B cell (primary cell): Measurements from ENCODE around the gene LZTS2.

Source experiments
- EZH2 ChIP-seq: IDR thresholded peaks from 2 replicates; pipeline ENCODE4 v1.6.1; 2012; ENCODE audit warnings: borderline replicate concordance, low read depth, mild to moderate bottlenecking, moderate library complexity, low read length; ENCODE audit not compliant: insufficient read depth, poor library complexity, severe bottlenecking
- TF ChIP-seq, protein P1 (sequence below): fragments of 200-600 bp; IDR thresholded peaks from one replicate; pipeline ENCODE4 v1.8.0; 2022; ENCODE audit warnings: antibody characterized with exemption, mild to moderate bottlenecking

DNA sequence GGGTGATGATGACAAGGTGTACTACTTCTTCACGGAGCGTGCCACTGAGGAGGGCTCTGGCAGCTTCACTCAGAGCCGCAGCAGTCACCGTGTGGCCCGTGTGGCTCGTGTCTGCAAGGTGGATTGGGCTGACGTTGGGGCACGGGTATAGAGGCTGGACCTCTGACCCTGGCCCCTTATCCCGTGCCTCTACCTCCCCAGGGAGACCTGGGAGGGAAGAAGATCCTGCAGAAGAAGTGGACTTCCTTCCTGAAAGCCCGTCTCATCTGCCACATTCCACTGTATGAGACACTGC, 20.8 kb upstream of the LZTS2 start:
- TF ChIP-seq, protein P1, sequence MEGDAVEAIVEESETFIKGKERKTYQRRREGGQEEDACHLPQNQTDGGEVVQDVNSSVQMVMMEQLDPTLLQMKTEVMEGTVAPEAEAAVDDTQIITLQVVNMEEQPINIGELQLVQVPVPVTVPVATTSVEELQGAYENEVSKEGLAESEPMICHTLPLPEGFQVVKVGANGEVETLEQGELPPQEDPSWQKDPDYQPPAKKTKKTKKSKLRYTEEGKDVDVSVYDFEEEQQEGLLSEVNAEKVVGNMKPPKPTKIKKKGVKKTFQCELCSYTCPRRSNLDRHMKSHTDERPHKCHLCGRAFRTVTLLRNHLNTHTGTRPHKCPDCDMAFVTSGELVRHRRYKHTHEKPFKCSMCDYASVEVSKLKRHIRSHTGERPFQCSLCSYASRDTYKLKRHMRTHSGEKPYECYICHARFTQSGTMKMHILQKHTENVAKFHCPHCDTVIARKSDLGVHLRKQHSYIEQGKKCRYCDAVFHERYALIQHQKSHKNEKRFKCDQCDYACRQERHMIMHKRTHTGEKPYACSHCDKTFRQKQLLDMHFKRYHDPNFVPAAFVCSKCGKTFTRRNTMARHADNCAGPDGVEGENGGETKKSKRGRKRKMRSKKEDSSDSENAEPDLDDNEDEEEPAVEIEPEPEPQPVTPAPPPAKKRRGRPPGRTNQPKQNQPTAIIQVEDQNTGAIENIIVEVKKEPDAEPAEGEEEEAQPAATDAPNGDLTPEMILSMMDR: no peak
- no peak for TF ChIP-seq EZH2
